Measurements from ENCODE around the gene CCDC40. TPM values are rescaled to one million over a fixed set of nuclear protein-coding genes. Genes with fewer than 3 reads are reported as not detected.

The CCDC40 gene
- total and polyA plus RNA-seq, 2 of the 13 experiments (the other 11 are each of a cell fraction or from before 2014, with no cell fraction given), result 4.1 to 5.5 TPM

GRCh38 chr17:79990051-79990592 is 46.3 kb upstream of the CCDC40 start (continued):
- TF ChIP-seq, protein P1, sequence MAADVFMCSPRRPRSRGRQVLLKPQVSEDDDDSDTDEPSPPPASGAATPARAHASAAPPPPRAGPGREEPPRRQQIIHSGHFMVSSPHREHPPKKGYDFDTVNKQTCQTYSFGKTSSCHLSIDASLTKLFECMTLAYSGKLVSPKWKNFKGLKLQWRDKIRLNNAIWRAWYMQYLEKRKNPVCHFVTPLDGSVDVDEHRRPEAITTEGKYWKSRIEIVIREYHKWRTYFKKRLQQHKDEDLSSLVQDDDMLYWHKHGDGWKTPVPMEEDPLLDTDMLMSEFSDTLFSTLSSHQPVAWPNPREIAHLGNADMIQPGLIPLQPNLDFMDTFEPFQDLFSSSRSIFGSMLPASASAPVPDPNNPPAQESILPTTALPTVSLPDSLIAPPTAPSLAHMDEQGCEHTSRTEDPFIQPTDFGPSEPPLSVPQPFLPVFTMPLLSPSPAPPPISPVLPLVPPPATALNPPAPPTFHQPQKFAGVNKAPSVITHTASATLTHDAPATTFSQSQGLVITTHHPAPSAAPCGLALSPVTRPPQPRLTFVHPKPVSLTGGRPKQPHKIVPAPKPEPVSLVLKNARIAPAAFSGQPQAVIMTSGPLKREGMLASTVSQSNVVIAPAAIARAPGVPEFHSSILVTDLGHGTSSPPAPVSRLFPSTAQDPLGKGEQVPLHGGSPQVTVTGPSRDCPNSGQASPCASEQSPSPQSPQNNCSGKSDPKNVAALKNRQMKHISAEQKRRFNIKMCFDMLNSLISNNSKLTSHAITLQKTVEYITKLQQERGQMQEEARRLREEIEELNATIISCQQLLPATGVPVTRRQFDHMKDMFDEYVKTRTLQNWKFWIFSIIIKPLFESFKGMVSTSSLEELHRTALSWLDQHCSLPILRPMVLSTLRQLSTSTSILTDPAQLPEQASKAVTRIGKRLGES (CRISPR knock-in tag; IDR thresholded peaks at IDR 0.05; ENCODE audit: borderline replicate concordance), result peak; percentile 95
- TF ChIP-seq HNF4G (IDR thresholded peaks at IDR 0.05; ENCODE audit: borderline replicate concordance, low read depth, low read length) (0 out of 2 replicates have a peak, but pooled peaks have one; percentile 6), HNF4G (CRISPR knock-in tag; IDR thresholded peaks at IDR 0.05; ENCODE audit: borderline replicate concordance, low read depth) (peak; percentile 56; the same call in 1 of the 2 replicates), ZBTB7B (CRISPR knock-in tag; IDR thresholded peaks at IDR 0.05) (peak; percentile 95), ZNF629 (CRISPR knock-in tag; conservative IDR thresholded peaks at IDR 0.05) (peak; percentile 18; the same call in 1 of the 2 replicates), ZKSCAN8 (CRISPR knock-in tag; IDR thresholded peaks at IDR 0.05; ENCODE audit: borderline replicate concordance) (peak; percentile 53; the same call in 1 of the 2 replicates), BCL6 (CRISPR knock-in tag; IDR thresholded peaks at IDR 0.05) (peak; percentile 86), TMF1 (CRISPR knock-in tag; IDR thresholded peaks at IDR 0.05; ENCODE audit: low read depth) (no peak), HIVEP1 (CRISPR knock-in tag; IDR thresholded peaks at IDR 0.05) (peak; percentile 90), ZNF788 (CRISPR knock-in tag; IDR thresholded peaks at IDR 0.05; ENCODE audit: borderline replicate concordance) (peak; percentile 85), RXRB (CRISPR knock-in tag; IDR thresholded peaks at IDR 0.05; ENCODE audit: borderline replicate concordance) (peak; percentile 86), KDM5B (CRISPR knock-in tag; IDR thresholded peaks at IDR 0.05; ENCODE audit: borderline replicate concordance) (peak; percentile 43), SRY (CRISPR knock-in tag; IDR thresholded peaks at IDR 0.05) (0 out of 2 replicates have a peak, but pooled peaks have one; percentile 70), ERF (CRISPR knock-in tag; IDR thresholded peaks at IDR 0.05) (peak; percentile 83), ZFP36L2 (CRISPR knock-in tag; IDR thresholded peaks at IDR 0.05) (no peak), SP4 (CRISPR knock-in tag; IDR thresholded peaks at IDR 0.05) (peak; percentile 70; the same call in 1 of the 2 replicates), HNRNPUL1 (IDR thresholded peaks at IDR 0.05; ENCODE audit: low read depth, low read length) (no peak), RNF219 (CRISPR knock-in tag; IDR thresholded peaks at IDR 0.05) (peak; percentile 95), FOXJ3 (CRISPR knock-in tag; IDR thresholded peaks at IDR 0.05; ENCODE audit: borderline replicate concordance) (peak; percentile 68; the same call in 1 of the 2 replicates), MED8 (CRISPR knock-in tag; IDR thresholded peaks at IDR 0.05; ENCODE audit: insufficient replicate concordance) (peak; percentile 63)
- TF ChIP-seq, protein P2, sequence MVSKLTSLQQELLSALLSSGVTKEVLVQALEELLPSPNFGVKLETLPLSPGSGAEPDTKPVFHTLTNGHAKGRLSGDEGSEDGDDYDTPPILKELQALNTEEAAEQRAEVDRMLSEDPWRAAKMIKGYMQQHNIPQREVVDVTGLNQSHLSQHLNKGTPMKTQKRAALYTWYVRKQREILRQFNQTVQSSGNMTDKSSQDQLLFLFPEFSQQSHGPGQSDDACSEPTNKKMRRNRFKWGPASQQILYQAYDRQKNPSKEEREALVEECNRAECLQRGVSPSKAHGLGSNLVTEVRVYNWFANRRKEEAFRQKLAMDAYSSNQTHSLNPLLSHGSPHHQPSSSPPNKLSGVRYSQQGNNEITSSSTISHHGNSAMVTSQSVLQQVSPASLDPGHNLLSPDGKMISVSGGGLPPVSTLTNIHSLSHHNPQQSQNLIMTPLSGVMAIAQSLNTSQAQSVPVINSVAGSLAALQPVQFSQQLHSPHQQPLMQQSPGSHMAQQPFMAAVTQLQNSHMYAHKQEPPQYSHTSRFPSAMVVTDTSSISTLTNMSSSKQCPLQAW (CRISPR knock-in tag; IDR thresholded peaks at IDR 0.05), result peak; percentile 66; the same call in 1 of the 2 replicates
- TF ChIP-seq, protein P3, sequence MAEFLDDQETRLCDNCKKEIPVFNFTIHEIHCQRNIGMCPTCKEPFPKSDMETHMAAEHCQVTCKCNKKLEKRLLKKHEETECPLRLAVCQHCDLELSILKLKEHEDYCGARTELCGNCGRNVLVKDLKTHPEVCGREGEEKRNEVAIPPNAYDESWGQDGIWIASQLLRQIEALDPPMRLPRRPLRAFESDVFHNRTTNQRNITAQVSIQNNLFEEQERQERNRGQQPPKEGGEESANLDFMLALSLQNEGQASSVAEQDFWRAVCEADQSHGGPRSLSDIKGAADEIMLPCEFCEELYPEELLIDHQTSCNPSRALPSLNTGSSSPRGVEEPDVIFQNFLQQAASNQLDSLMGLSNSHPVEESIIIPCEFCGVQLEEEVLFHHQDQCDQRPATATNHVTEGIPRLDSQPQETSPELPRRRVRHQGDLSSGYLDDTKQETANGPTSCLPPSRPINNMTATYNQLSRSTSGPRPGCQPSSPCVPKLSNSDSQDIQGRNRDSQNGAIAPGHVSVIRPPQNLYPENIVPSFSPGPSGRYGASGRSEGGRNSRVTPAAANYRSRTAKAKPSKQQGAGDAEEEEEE (CRISPR knock-in tag; IDR thresholded peaks at IDR 0.05; ENCODE audit: borderline replicate concordance), result 0 out of 2 replicates have a peak, but pooled peaks have one; percentile 66
